ENCODE results near the gene CCER1. TPM values are rescaled to one million over a fixed set of nuclear protein-coding genes. Genes with fewer than 3 reads are reported as not detected.

Gene CCER1
- total RNA-seq, 1 experiment from 2014 or later: not detected

GRCh38 chr12:90970471-90970870 is 15.5 kb upstream of the CCER1 start:
- no peak for TF ChIP-seq CTCF (IDR thresholded peaks at IDR 0.05; ENCODE audit: unreplicated experiment)
- intact Hi-C loops (cut with micrococcal nuclease): no loop called here
- ChIA-PET POLR2A (interaction anchor here (0.6 kb wide), 1 partner anchor 205 kb away, joined by 3 read pairs; no protein-coding TSS in a partner anchor), CTCF (interaction anchor here (0.6 to 2.9 kb wide), 6 partner anchors 8 to 383 kb away, joined by 3 to 16 read pairs (median 4); no protein-coding TSS in a partner anchor)
- Mint-ChIP-seq H3K36me3 (ENCODE audit: insufficient read depth, unreplicated experiment) (no peaks in the 10 kb centered on the region), H3K27me3 (ENCODE audit: insufficient read depth, unreplicated experiment) (peaks cover 15% of the 10 kb centered on the region), H3K9me3 (ENCODE audit: unreplicated experiment) (no peaks in the 10 kb centered on the region), H3K4me1 (ENCODE audit: insufficient read depth, unreplicated experiment) (no peaks in the 10 kb centered on the region), H3K4me3 (ENCODE audit: unreplicated experiment) (no peak overlapping the region), H3K27ac (ENCODE audit: low read depth, unreplicated experiment) (no peak overlapping the region)
- BruUV-seq (replicated peaks): no TSS peak
- DNase-seq (ENCODE audit: unreplicated experiment): peak; percentile 34

- H3K36me3 Mint-ChIP-seq (ENCODE audit: insufficient read depth, unreplicated experiment): no peaks in the 10 kb centered on the region
- H3K9me3 Mint-ChIP-seq (ENCODE audit: unreplicated experiment): no peaks in the 10 kb centered on the region
- no peak overlapping the region for H3K4me3 Mint-ChIP-seq (ENCODE audit: unreplicated experiment)
- no peak for TF ChIP-seq CTCF (IDR thresholded peaks at IDR 0.05; ENCODE audit: unreplicated experiment)
- CTCF ChIA-PET: interaction anchor here (0.6 to 3.3 kb wide), 11 partner anchors 8 to 383 kb away, joined by 3 to 16 read pairs (median 3); no protein-coding TSS in a partner anchor
- POLR2A ChIA-PET: interaction anchor here (0.6 to 0.9 kb wide), 2 partner anchors 8 to 206 kb away, joined by 3 read pairs; no protein-coding TSS in a partner anchor
- no peak overlapping the region for H3K27ac Mint-ChIP-seq (ENCODE audit: low read depth, unreplicated experiment)
- no TSS peak for BruUV-seq (replicated peaks)
- no peaks in the 10 kb centered on the region for H3K4me1 Mint-ChIP-seq (ENCODE audit: insufficient read depth, unreplicated experiment)
- intact Hi-C loops (cut with micrococcal nuclease): no loop called here
- no peak for DNase-seq (ENCODE audit: unreplicated experiment)
- peaks cover 13% of the 10 kb centered on the region for H3K27me3 Mint-ChIP-seq (ENCODE audit: insufficient read depth, unreplicated experiment)
Measured at GRCh38 chr12:90969851-90970250, 14.9 kb upstream of the CCER1 start.

GRCh38 chr12:90969346-90969745 is 14.4 kb upstream of the CCER1 start:
- no peak for DNase-seq (ENCODE audit: unreplicated experiment)
- H3K27me3 Mint-ChIP-seq (ENCODE audit: insufficient read depth, unreplicated experiment): peaks cover 8% of the 10 kb centered on the region
- no peaks in the 10 kb centered on the region for H3K36me3 Mint-ChIP-seq (ENCODE audit: insufficient read depth, unreplicated experiment)
- intact Hi-C loops (cut with micrococcal nuclease): no loop called here
- H3K9me3 Mint-ChIP-seq (ENCODE audit: unreplicated experiment): no peaks in the 10 kb centered on the region
- ChIA-PET POLR2A (interaction anchor here (0.5 to 0.9 kb wide), 2 partner anchors 9 to 143 kb away, joined by 3 read pairs; no protein-coding TSS in a partner anchor), CTCF (interaction anchor here (0.6 to 3.3 kb wide), 12 partner anchors 9 to 1498 kb away, joined by 3 to 16 read pairs (median 3); no protein-coding TSS in a partner anchor)
- no peak for TF ChIP-seq CTCF (IDR thresholded peaks at IDR 0.05; ENCODE audit: unreplicated experiment)
- H3K4me3 Mint-ChIP-seq (ENCODE audit: unreplicated experiment): no peak overlapping the region
- H3K27ac Mint-ChIP-seq (ENCODE audit: low read depth, unreplicated experiment): no peak overlapping the region
- H3K4me1 Mint-ChIP-seq (ENCODE audit: insufficient read depth, unreplicated experiment): no peaks in the 10 kb centered on the region
- BruUV-seq (replicated peaks): no TSS peak

- no peaks in the 10 kb centered on the region for H3K4me1 Mint-ChIP-seq (ENCODE audit: insufficient read depth, unreplicated experiment)
- H3K36me3 Mint-ChIP-seq (ENCODE audit: insufficient read depth, unreplicated experiment): no peaks in the 10 kb centered on the region
- H3K4me3 Mint-ChIP-seq (ENCODE audit: unreplicated experiment): no peak overlapping the region
- ChIA-PET CTCF (no interaction called here), POLR2A (no interaction called here)
- BruUV-seq (replicated peaks): no TSS peak
- TF ChIP-seq CTCF (IDR thresholded peaks at IDR 0.05; ENCODE audit: unreplicated experiment): no peak
- H3K9me3 Mint-ChIP-seq (ENCODE audit: unreplicated experiment): no peaks in the 10 kb centered on the region
- H3K27ac Mint-ChIP-seq (ENCODE audit: low read depth, unreplicated experiment): no peak overlapping the region
- no peak for DNase-seq (ENCODE audit: unreplicated experiment)
- intact Hi-C loops (cut with micrococcal nuclease): no loop called here
- no peaks in the 10 kb centered on the region for H3K27me3 Mint-ChIP-seq (ENCODE audit: insufficient read depth, unreplicated experiment)
Measured at GRCh38 chr12:90965204-90965603, 10.2 kb upstream of the CCER1 start.
